NCI-H1092 treated with DMSO at 0.1 percent for 48 hours (cell line): ENCODE data around the gene SERTAD1.
"Not testable (repeated sequence)": the region's sequence is repeated elsewhere in the genome, so short reads cannot be mapped to it uniquely, and the experiment has no call there.

Experiments
- DNase-seq: peaks from one replicate; lab custom pipeline; 2025; lab: John Stamatoyannopoulos, UW

SERTAD1 gene

DNA sequence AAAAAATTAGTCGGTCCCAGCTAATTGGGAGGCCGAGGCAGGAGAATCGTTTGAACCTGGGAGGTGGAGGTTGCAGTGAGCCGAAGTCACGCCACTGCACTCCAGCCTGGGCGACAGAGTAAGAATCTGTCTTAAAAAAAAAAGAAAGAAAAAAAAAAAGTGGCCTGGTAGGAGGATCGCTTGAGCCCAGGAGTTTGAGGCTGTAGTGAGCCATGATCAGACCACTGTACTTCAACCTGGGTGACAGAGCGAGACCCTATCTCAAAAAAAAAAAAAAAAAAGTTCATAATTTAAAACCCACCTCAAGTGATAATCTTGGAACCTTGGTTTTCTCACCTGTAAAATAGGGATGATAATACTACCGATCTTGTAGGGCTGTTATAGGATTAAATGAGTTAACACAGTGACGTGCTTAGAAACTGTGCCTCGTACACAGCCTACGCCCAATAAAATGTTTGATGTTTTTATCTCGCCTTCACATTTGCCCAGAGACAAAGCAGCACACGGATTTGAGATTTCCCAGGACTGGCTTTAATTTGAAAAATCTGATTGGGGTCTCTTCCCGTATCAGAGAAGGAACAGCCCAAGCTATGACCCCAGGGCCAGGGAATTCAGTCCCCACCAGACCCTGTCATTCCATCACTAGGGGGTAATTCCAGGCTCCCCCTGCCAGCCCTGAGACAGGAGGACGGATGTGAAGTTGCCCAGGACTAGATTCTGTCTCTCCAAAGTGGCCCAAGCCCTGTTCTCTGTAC, 3.6 kb downstream of the SERTAD1 start:
- no peak for DNase-seq

DNA sequence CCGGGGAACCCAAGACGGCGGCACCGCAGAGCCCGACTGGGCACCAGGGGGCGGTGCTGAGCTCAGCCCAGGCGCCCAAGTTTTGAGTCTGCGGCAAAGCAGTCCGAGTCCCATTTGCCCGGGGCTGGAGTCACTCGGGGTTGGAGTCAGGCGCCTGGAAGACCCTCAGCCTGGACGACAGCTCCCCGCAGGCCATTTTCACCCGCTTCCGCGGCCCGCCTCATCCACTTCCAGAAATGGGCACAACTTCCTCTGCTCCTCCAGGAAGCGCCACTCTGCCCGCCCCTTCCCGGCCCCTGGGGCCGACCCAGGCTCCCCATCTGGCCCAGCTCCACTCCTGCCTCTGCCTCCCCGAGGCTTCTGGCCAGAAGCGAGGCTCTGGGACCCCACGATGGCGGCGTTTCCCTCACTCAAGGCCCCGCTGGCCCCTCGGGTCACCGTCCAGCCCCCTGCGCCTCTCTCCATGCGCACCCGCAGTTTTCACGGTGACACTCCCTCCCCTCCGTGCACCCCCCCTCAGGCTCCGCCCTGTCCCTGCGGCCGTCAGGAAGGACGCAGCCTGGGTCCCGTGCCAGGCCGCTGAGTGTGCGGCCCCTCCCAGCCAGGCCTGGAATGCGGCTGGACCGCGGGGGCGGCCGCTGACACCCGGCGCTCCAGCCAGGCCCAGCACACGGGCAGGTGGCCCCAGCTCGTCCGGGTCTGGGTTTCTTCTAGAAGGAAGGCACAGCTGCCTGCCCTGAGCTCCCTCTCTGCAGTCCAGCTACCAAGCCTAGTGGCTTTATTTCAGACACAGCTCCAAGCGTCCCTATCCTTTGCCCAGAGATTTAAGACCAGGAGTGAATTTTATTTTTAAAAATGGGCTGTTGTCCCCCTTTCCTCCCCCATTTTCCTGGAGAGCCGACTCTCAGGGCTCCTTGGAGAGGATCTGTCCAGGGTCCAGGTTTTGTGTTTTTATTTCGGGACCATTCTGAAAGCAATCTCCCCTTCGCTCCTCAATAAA, 4.7 kb downstream of the SERTAD1 start:
- peak; percentile 73 for DNase-seq

DNA sequence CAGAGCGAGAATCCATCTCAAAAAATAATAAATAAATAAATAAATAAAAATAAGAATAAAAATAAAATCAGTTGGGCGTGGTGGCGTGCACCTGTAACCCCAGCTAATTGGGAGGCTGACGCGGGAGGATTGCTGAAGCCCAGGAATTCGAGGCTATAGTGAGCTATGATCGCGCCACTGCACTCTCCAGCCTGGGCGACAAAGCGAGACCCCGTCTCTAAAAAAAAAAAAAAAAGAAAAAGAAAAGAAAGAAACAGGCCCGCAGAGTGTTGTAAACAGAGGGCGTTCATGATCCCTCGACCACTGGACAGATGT, 5.4 kb downstream of the SERTAD1 start:
- DNase-seq, result no peak

DNA sequence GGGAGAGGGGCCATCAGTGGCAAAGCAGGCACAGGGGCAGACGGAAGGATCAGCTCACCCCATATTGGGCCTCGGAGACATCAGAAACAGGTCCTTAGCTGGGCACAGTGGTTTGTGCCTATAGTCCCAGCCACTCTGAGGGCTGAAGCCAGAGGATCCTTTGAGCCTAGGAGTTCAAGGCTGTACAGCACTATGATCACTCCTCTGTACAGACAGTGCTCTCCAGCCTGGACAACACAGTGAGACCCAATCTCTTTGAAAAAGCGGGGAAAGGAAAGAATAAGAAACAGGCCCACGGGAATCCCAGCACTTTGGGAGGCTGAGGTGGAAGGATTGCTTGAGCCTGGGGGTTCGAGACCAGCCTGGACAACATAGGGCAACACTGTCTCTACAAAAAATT, 6.0 kb downstream of the SERTAD1 start:
- DNase-seq, result no peak

DNA sequence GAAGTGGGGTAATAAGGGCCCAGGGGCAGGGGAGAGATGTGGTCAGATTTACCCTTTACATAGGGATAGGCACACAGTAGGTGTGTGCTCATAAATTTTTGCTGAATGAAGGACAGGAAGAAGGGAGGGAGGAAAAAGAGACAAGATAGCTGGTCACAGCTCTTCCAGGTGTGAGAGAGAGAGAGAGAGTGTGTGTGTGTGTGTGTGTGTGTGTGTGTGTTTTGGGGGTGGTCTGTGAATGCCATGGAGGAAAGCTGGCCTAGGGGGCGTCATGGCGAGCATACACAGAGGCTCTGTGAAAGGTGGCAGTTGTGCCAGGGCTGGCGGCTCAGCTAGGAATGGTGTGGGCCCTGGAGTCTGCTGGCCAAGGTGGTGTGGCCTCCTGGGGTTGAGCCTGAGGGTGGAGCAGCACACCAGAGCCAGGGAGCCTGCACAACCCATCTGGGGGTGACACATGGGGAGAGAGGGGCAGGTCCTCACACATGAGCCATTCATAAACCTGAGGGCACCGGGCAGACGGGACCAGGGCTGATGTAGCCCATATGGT, 6.7 kb downstream of the SERTAD1 start:
- no peak for DNase-seq

DNA sequence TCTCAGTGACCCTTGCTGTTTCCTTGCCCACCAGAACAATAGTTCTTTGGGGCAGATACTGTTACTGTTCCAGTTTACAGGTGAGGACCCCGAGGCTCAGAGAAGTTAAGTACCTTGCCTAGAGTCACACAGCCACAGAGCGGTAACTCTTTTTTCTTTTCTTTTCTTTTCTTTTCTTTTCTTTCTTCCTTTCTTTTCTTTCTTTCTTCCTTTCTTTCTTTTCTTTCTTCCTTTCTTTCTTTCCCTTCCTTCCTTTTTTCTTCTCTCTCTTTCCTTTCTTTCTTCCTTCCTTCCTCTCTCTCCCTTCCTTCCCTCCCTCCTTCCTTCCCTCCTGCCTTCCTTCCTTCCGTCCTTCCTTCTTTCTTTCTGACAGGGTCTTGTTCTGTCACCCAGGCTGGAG, 7.8 kb downstream of the SERTAD1 start:
- no peak for DNase-seq

DNA sequence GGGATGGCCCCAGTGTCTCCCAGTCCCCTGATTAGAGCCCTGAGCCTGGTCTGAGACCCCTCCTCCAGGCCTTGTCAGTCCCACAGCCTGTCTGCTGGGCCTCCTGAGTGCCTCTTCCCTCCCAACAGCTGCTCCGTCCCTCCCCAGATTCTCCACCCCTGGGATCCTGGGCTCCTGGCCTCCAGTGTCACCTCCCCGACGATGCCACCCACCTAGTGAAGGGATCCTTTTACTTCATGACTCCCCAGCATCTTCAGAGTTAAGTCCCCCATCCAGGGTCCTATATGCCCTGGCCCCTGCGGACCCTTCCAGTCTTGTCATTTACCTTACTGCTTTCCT, 8.2 kb downstream of the SERTAD1 start:
- DNase-seq, result no peak

DNA sequence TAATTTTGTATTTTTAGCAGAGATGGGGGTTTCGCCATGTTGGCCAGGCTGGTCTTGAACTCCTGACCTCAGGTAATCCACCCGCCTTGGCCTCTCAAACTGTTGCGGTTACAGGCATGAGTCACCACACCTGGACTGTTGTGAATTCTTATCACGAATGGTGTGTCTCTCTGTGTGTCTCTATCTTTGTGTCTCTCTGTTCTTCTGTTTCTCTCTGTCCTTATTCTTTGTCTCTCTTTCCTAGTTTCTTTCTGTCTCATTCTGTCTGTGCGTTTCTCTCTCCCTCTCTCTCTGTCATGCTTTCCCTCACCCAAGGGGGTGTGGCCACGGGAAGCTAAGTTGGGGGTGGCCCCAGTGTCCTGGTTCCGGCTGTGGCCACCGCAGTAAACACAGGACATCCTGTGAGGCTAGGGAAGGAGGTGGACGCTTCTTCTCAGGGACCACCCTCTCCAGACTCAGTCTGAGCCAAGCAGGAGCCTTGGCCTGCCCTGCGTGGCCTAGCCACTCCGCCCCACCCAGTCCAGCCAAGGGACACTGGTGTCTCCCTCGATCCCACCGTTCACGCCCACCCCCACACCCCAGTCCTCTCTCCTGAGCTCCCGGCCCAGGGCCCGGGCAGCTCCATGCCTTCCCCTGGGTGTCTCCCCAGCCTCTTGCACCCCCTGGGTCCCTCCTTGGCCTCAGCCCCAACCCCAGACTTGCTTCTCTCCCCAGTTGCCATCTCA, 8.7 kb downstream of the SERTAD1 start:
- DNase-seq, result no peak

DNA sequence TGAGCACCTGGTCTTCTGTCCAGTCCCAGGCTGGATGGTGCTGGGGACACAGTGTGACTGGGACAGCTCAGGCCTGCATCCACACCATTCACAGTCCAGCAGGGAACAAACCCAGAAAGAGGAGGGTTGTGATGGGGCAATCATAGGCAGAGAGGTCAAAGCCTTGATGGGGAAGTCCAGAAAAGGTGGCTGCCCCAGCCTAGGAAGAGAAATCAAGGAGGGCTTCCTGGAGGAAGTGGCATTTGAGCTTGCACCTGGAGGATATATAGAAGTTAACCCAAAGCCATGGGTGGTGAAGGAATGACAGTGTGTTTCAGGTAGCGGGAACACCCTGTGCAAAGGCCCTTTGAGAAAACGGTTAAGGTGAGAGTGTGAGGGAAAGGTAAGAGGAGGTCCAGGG, 10.0 kb downstream of the SERTAD1 start:
- DNase-seq, result no peak

DNA sequence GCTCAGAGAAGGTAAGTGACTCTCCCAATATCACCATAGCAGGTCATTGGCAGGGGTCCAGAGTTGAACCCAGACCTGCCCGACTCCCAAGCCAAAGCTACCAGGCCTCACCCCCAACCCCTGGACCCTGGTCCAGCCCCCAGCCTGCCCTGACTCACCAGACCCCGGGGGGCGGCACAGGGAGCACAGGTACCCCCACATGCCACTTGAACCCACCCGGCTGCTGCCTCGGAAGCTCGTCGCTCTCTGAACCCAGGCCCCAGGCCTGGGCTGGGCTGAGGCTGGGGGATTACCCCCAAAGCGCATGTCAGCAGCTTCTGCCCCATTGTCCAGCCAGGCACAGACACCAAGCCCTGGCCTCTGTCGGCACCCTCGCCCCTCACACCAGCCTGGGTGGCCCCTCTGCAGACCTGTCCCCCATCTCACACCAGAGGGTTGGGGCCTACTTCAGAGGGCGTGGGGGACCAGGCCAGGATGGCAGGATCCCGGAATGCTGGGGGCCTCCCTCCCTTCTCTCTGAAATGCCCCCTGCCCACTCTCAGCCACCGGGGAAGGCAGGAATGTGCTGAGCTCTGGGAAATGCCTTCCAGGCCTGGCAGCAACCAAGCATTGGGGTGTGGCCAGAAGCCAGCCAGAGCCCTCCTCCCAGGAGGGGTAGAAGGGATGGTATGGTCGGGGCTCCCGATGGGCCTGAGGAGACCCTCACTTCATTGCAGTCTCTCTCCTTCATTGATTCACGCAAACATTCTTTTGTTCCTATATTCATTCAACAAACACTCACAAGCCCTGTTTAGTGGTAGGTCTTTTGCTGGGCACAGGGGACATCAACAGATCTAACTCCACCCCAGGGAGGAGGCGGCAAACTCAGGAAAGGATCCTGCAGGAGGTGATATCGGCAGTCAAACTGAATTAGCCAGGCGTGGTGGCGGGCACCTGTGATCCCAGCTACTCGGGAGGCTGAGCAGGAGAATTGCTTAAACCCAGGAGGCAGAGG, 11.0 kb downstream of the SERTAD1 start:
- no peak for DNase-seq

DNA sequence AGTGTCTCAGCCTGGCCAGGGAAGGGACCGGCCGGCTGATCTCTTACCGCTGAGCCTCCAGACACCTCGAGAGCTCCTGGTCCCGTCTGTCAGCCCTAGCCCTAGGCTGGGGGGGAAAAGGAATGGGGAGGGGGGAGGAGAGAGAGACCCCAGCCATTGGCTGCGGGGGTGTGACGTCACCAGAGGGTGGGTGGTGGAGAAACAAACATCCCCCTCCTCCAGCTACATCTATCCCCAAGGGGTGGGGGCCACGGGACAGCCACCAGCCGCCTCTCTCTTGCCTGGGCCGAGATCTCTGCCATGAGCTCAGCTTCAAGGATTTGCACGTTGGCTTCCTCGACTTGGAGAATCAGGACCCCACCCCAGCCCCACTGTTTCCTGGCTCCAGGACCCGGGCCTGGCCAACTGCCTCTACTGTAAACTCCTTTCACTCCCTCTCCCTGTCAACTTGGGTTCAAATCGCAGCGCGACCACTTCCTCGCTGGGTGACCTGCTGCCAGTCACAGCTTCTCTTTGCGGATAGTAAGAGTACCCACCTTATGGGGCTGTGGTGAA, 12.4 kb downstream of the SERTAD1 start, which contains the start of gene PRX:
Gene PRX (minus strand): TSS at position 88 of the 555 bp plus-strand sequence. CDS start 5,446 bp downstream, outside the sequence.
- DNase-seq, result no peak

DNA sequence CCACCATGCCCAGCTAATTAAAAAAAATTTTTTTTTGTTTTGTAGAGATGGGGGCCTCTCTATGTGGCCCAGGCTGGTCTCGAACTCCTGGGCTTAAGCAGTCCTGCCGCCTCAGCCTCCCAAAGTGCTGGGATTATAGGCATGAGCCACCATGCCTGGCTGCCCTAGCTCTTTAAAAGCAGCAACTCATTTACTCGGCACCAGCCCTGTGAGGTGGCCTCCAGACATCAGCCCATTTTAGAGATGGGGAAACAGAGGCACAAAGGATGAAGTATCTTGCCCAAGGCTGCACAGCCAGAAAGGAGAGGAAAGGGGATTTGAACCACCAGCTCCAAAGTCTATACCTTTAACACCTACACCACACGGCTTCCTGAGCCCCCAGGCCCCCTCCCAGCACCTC, 12.9 kb downstream of the SERTAD1 start:
- no peak for DNase-seq

DNA sequence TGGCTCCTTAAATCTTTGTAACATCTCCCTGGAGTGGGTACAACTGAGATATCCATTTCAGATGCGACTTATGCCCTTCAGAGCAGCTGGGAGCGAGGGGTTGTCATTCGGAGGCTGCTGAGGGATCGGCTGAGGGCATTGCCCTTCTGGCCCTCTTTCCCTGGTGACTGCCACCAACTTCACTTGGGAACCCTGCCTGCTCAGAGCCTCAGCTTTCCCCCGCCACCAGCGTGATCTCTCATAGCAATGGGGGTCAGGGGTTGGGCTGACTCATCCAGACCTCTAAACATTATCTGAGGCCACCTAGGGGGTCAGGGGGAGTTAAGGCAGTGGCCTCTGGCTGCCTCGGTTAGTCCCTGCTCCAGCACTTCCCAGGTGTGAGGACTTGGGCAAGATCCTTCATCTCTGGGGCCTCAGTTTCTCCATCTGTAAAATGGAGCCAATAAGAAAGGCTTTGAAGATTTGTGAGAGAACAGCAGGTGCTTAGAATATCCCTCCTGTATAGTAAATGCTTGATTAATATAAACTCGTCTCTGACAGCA, 13.8 kb downstream of the SERTAD1 start:
- no peak for DNase-seq

DNA sequence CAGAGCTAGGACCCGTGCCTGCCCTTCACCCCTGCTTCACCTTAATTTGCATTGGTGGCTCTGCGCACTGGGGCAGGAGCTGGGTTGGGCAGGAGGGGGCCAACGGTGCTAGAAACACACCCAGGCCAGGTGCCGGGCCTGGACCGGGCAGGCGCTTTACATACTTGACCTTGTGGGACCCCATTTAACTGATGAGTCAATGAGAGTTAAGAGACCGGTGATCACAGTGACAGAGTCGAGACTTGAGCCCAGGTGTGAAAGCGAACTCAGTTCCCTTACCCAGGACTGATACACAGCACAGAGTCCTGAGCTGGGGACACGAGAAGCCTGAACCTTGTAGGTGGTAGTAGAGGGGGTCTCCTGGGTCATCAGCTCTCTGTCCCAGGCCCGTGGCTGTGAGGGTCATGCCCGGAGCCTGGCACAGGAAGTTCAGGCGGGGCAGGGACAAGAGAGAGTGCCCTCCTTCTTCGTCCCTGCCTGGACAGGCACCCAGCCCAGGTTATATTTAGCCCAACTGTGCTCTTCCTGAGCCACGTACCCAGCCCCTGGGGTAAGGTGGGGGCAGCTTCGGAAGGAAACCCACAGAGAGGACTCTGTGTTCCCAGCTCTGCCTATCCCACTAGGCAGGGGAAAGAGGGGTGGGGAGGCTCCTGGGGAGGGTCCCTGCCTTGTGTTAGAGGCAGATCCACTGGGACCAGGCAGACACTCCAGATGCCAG, 14.5 kb downstream of the SERTAD1 start:
- no peak for DNase-seq

DNA sequence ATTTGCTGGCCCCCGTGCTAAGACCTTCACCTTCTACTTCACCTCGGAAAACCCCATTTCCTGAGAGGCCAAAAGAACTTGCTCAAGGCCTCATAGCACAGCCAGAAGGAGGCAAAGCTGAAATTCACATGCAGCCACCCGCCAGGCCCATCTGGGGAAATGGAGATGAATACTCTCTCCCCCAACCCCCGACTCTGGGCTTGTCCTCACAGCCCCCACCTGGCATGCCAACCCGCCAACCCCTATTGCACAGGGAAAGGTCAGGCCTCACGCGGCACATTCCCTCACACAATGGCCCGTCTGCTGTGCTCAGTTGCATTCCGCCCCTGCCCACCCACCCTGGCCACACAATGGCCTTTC, 15.8 kb downstream of the SERTAD1 start:
- DNase-seq, result no peak

DNA sequence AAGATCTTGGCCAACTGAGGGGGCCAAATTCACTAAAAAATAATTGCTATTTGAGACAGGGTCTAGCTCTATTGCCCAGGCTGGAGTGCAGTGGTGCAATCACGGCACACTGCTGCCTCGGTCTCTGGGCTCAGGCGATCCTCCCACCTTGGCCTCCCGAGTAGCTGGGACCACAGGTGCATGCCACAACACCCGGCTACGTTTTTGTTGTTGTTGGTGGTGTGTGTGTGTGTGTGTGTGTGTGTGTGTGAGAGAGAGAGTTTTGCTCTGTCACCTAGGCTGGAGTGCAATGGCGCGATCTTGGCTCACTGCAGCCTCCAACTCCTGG, 17.2 kb downstream of the SERTAD1 start:
- not testable (repeated sequence) for DNase-seq

DNA sequence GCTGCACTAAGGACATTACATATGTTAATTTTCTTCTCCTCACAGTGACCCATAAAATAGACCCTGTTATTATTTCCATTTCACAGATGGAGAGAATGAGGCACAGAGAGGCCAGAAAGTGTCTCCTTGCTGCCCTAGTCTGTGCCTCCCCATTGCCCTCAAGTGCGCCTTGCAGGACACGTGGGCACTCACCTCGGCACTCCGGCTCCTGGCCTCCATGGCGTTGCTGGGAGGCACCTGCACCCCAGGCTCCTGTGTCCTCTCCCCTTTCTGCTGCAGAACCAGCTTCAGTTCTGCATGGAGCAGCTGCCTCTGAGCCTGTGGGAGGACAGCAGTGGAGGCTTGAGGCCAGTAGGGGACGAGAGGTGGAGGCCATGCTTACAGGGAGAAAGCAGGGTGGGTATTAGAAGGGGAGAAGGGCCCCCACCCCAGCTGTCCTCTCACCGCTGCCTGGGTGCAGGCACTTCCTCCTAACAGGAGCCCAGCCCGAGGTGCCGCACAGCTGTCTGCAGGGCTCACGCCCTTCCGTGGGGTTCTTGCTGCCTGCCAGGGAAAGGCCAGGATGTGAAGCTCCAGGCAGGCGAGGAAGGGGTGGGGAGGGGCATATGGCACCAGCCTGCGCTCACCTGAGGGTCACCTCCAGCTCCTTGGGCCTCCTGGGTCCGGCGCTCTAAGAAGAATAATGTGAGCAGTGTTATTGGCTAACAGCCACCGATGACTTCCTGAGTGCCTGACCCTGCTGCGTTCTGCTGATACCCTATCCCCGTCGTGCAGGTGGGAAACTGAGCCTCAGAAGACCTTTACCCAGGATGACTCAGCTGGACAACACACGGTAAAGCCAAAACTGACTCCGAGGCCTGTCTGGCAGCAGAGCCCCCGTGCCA, 17.8 kb downstream of the SERTAD1 start:
- DNase-seq, result no peak

DNA sequence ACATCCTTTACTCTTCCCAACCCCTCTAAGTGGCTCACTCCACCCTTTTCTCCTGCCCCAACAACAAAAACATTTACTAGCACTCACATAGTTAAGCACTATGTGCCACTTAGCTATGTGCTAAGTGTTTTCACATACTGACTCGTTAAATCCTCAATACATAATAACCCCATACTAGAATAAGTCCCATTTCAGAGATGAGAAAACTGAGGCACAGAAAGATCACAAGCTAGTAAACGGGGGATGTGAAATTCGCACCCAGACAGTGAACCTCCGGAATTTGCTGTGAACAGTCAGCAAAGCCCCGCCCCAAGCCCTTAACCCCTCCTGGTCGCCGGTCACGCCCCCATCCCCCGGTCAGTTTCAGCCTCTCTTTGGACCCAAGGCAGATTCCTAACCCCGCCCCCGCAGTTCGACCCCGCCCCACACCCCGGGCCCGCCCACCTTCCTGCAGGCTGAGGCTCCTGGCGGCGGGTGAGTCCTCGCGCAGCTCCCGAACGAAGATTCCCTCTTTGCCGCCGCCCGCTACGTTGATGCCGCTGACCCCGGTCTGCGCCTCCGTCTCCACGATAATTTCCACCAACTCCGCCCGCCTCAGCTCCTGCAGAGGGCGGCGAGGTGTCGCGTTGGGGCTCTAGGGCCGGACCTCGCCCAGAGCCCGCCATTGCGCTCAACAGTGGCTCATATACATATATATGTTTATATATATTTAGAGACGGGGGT, 22.4 kb downstream of the SERTAD1 start:
- peak; percentile 36 for DNase-seq
